ENCODE measurements around the gene ZNF536.

Gene ZNF536

GRCh38 chr19:30596268-30596667 lies 224.1 kb downstream of the ZNF536 start:
- no peak for DNase-seq (ENCODE audit: low read depth in 2 of 3, low spot score in 1 of 3)

DNA sequence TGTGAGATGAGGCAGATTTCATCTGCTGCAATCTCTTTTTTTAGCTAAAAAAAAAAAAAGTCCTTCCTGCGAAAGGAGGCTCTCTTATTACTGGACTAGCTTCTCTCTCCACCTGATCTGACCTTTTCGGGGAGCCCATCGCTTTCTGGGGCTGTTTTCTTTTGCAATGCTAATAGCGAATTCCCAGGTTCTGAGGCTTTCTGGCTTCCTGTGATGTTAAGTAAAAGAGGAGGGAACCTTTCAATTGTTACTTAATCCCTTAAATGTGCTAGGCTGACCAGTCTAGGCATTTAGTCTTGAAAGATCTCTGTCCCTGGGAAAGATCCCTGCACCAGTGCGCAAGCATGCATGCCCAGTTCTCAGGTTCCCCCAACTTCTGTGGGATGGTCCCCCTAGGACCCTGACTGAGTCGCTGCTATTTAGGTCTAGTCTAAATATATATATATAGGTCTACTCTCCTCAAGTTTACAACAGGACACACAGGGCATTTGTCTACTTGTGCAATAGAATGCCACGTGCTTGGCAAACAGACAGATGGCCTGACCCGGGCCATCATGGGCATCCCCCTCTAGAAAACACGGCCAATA lies 224.7 kb downstream of the ZNF536 start:
- no peak for DNase-seq (ENCODE audit: low read depth in 2 of 3, low spot score in 1 of 3)

DNA sequence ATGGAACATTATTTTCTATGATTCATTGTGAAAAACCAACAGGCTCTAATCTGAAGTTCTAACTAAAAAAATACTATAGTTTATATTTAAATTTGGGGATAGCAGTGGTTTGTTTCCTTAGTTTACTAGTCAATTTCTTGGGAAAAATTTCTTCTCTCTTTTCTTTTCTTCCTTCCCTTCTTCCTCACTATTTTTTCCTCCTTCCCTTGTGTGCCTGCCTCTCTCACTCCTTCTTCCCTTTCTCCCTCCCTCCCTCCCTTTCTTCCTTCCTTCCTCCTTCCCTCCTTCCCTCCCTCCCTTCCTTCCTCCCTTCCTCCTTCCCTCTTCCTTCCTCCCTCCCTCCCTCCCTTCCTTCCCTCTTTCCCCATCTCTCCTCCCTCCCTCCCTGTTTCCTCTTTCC lies 226.5 kb downstream of the ZNF536 start:
- DNase-seq (ENCODE audit: low read depth in 2 of 3, low spot score in 1 of 3), result no peak

DNA sequence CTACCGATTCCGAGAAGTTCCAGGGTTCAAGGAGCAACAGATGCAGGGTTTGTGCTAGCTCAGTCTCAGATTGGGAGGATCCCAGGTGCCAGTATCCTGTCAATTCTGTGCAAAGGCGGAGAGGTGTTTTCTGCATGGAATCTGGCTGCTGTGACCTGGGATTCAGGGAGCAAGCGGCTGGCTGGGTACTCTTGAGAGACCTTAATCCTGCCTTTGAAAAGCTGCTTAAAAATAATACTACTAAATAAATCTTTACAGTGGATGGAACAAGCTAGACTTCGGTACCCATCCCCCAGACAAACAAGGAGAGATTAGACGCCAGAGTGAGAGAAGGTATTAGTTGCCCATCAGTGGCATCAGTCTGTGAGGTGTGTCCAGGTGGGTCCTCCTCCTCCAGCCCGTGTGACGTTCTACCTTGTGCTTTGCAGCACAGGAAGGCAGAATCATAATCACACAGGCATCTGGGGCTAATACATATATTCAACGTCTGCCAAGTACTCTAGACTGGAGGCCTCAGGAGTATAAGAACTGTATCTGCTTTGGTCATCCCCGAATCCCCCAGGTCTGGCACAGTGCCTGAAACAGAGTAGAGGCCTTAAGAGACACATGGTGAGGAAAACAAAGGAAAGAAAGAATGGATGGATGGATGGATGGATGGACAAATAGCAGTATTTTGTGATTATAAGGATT lies 230.6 kb downstream of the ZNF536 start:
- DNase-seq (ENCODE audit: low read depth in 2 of 3, low spot score in 1 of 3), result no peak

DNA sequence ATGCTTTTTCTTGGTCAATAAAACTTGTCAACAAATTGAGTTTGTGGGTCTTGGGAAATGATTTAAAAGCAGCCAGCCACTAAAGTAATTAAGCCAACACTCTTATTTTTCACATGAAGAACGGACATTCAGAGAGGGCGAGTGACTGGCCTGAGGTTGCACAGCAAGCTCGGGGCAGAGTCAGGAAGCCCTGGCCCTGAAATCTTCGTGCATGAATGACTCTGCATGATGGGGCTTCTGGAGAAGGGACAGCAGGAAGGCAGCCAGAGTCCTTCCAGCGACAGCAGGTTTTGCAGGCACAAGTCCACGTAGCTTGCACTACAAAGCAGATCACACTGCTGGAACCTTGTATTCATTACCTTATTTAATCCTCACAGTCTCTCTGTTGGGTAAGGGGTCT lies 232.5 kb downstream of the ZNF536 start:
- DNase-seq (ENCODE audit: low read depth in 2 of 3, low spot score in 1 of 3), result no peak

- DNase-seq (ENCODE audit: low read depth in 2 of 3, low spot score in 1 of 3), result no peak
These were observed 233.1 kb downstream of the ZNF536 start for GRCh38 chr19:30605333-30605732.

GRCh38 chr19:30606114-30607050 lies 234.2 kb downstream of the ZNF536 start:
- DNase-seq (ENCODE audit: low read depth in 2 of 3, low spot score in 1 of 3), result no peak

All from stimulated activated CD4-positive, alpha-beta T cell treated with anti-CD3 and anti-CD28 coated beads, Interleukin-12 subunit alpha, Interleukin-12 subunit beta, amount 100 ng/mL, for 48 hours (primary cell).